Activated CD8-positive, alpha-beta T cell treated with anti-CD3 and anti-CD28 coated beads for 36 hours (primary cell): Measurements from ENCODE around the gene CLK1. TPM values are rescaled to one million over a fixed set of nuclear protein-coding genes. Genes with fewer than 3 reads are reported as not detected.

Experiments
- ATAC-seq: fragments of 200-7000 bp; cut with Tn5 transposase; one replicate; pipeline ENCODE4 v1.10.0; 2021; ENCODE audit warnings: mild to moderate bottlenecking, moderate library complexity
- CTCF ChIA-PET: fragments of 350-600 bp; sonication (Branson Sonifier 250); formaldehyde crosslinking; loops from one replicate; lab custom pipeline; 2021; ENCODE audit warnings: antibody characterized with exemption; lab: Charles Lee
- POLR2A ChIA-PET: fragments of 350-600 bp; sonication (Branson Sonifier 250); formaldehyde crosslinking; loops from one replicate; lab custom pipeline; 2021; ENCODE audit warnings: antibody characterized with exemption; lab: Charles Lee
- DNase-seq: peaks from one replicate; pipeline ENCODE4 v3.0.0-alpha.2; 2020
- H3K27ac Mint-ChIP-seq: one replicate; pipeline ENCODE4 v1.8.0; 2021; ENCODE audit warnings: mild to moderate bottlenecking, mixed read lengths
- H3K27me3 Mint-ChIP-seq: one replicate; pipeline ENCODE4 v1.8.0; 2021; ENCODE audit warnings: mixed read lengths
- H3K36me3 Mint-ChIP-seq: one replicate; pipeline ENCODE4 v1.8.0; 2021; ENCODE audit warnings: low read depth, mixed read lengths
- H3K4me1 Mint-ChIP-seq: one replicate; pipeline ENCODE4 v1.8.0; 2021; ENCODE audit warnings: low read depth, mixed read lengths
- H3K4me3 Mint-ChIP-seq: one replicate; pipeline ENCODE4 v1.8.0; 2021; ENCODE audit warnings: mild to moderate bottlenecking, moderate library complexity, mixed read lengths
- H3K9me3 Mint-ChIP-seq: one replicate; pipeline ENCODE4 v1.8.0; 2021; ENCODE audit warnings: mixed read lengths
- intact Hi-C: fragments of 100-400 bp; cut with micrococcal nuclease; formaldehyde crosslinking; loops from one replicate; pipeline ENCODE4 v1.10.0; 2022
- total RNA-seq, 2 experiments: library from RNA; stranded (reverse); gene quantifications; one replicate each; pipeline ENCODE4 v1.2.3, GENCODE V29; 2021
- TF ChIP-seq, protein P1 (sequence below): fragments of 200-600 bp; IDR thresholded peaks from one replicate; pipeline ENCODE4 v1.8.0; 2022; ENCODE audit warnings: antibody characterized with exemption, mild to moderate bottlenecking

The CLK1 gene
- total RNA-seq, 2 experiments from 2014 or later, result 121 to 122 TPM

DNA sequence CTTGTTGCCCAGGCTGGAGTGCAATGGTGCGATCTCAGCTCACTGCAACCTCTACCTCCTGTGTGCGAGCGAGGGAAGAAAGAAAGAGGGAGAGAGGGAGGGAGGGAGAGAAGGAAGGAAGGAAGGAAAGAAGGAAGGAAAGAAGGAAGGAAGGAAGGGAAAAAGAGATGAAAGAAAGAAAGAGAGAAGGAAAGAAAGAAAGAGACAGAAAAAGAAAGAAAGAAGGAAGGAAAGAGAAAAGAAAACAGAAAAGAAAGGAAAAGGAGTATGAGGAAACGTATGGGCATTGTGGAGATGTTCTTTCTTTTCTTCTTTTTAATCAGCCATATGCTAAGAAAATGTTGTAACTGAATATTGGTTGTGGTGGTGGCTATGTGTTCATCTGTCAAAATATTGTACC is 16.5 kb downstream of the CLK1 start:
- no peaks in the 10 kb centered on the region for H3K4me1 Mint-ChIP-seq
- no peaks in the 10 kb centered on the region for H3K9me3 Mint-ChIP-seq
- TF ChIP-seq, protein P1, sequence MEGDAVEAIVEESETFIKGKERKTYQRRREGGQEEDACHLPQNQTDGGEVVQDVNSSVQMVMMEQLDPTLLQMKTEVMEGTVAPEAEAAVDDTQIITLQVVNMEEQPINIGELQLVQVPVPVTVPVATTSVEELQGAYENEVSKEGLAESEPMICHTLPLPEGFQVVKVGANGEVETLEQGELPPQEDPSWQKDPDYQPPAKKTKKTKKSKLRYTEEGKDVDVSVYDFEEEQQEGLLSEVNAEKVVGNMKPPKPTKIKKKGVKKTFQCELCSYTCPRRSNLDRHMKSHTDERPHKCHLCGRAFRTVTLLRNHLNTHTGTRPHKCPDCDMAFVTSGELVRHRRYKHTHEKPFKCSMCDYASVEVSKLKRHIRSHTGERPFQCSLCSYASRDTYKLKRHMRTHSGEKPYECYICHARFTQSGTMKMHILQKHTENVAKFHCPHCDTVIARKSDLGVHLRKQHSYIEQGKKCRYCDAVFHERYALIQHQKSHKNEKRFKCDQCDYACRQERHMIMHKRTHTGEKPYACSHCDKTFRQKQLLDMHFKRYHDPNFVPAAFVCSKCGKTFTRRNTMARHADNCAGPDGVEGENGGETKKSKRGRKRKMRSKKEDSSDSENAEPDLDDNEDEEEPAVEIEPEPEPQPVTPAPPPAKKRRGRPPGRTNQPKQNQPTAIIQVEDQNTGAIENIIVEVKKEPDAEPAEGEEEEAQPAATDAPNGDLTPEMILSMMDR, result no peak
- H3K27ac Mint-ChIP-seq, result no peak overlapping the region
- H3K27me3 Mint-ChIP-seq, result no peaks in the 10 kb centered on the region
- POLR2A ChIA-PET, result interaction anchor here (0.7 to 5.2 kb wide), 7 partner anchors 9 to 146 kb away, joined by 3 to 33 read pairs (median 5); no protein-coding TSS in a partner anchor
- intact Hi-C loops, result no loop called here
- no peak for DNase-seq
- CTCF ChIA-PET, result no interaction called here
- ATAC-seq, result no peak
- peaks cover 27% of the 10 kb centered on the region for H3K36me3 Mint-ChIP-seq
- no peak overlapping the region for H3K4me3 Mint-ChIP-seq

DNA sequence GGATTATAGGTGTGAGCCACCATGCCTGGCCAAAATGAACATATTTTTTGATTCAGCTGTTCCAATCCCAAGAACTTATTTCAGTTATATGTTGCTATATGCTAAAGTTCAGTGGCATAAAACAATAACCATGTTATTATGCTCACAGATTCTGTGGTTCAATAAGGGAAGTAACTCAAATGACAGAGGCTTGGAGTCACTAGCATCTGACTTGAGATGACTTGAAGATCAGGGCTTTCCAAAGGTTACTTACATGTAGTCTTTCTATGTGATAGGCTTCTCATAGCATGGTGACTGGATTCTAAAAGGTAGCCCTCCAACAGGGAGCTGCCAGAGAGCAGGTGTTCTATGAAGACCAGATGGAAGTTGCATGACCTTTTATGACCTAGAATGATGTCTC is 17.2 kb downstream of the CLK1 start:
- intact Hi-C loops, result no loop called here
- H3K9me3 Mint-ChIP-seq, result no peaks in the 10 kb centered on the region
- no peak overlapping the region for H3K27ac Mint-ChIP-seq
- POLR2A ChIA-PET, result interaction anchor here (0.7 to 5.2 kb wide), 3 partner anchors 10 to 145 kb away, joined by 3 to 33 read pairs (median 19); no protein-coding TSS in a partner anchor
- DNase-seq (no peak), ATAC-seq (peak; percentile 34)
- no peaks in the 10 kb centered on the region for H3K27me3 Mint-ChIP-seq
- TF ChIP-seq, protein P1, result no peak
- peaks cover 21% of the 10 kb centered on the region for H3K36me3 Mint-ChIP-seq
- H3K4me3 Mint-ChIP-seq, result no peak overlapping the region
- CTCF ChIA-PET, result no interaction called here
- no peaks in the 10 kb centered on the region for H3K4me1 Mint-ChIP-seq

DNA sequence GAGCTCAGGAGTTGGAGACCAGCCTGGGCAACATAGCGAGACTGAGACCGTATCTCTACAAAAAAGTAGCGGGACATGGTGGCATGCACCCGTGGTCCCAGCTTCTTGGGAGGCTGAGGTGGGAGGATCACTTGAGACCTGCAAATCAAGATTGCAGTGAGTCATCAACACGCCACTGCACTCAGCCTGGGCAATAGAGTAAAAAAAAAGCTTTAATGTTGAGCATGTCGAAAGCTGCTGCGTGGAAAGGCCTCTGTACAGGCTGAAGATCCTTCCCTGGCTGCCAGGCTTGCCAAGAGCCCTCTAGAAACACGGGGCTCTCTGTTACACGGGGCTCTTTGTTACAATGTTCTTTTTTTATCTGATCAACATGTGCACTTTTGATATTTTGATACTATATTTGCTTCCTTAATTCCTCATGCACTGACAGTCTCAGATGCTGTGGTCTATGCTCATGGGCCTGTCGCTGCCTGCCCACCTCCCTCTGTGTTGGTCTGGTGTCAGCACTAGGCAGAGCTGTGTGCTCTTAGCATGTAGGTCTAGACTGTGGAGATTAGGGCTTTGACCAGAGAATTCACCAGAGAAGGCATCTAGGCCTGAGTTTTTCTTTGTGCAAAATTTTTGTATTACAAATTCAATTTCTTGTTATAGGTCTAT is 18.7 kb downstream of the CLK1 start:
- no peaks in the 10 kb centered on the region for H3K27me3 Mint-ChIP-seq
- DNase-seq (no peak), ATAC-seq (no peak)
- no peak overlapping the region for H3K4me3 Mint-ChIP-seq
- intact Hi-C loops, result no loop called here
- CTCF ChIA-PET, result no interaction called here
- POLR2A ChIA-PET, result interaction anchor here (0.6 to 5.2 kb wide), 10 partner anchors 12 to 132 kb away, joined by 3 to 33 read pairs (median 4); no protein-coding TSS in a partner anchor
- H3K36me3 Mint-ChIP-seq, result peaks cover 6% of the 10 kb centered on the region
- TF ChIP-seq, protein P1, result no peak
- no peak overlapping the region for H3K27ac Mint-ChIP-seq
- H3K4me1 Mint-ChIP-seq, result no peaks in the 10 kb centered on the region
- no peaks in the 10 kb centered on the region for H3K9me3 Mint-ChIP-seq

DNA sequence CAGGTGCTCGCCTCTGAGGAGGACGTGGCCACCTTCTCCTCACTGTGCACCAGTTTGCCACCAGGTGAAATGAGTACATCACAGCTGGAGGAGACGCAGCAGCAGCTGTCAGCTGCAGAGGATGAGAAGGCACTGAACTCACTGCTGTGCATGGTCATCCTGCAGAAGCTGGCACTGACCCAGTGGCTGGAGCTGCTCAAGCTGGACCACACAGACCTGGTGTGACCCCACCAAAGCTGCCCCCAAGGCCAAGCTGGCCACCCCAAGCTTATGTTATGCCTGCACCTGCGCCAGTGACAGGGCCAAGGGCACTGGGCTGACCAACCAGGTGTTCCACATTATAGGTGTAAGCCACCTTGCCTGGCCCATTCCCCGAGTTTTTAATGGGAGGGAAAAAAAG is 19.3 kb downstream of the CLK1 start:
- ChIA-PET CTCF (no interaction called here), POLR2A (interaction anchor here (0.6 to 5.2 kb wide), 12 partner anchors 12 to 132 kb away, joined by 3 to 33 read pairs (median 4); no protein-coding TSS in a partner anchor)
- Mint-ChIP-seq H3K36me3 (no peaks in the 10 kb centered on the region), H3K4me3 (no peak overlapping the region), H3K9me3 (no peaks in the 10 kb centered on the region), H3K4me1 (no peaks in the 10 kb centered on the region), H3K27me3 (no peaks in the 10 kb centered on the region), H3K27ac (no peak overlapping the region)
- DNase-seq (no peak), ATAC-seq (no peak)
- intact Hi-C loops, result no loop called here
- TF ChIP-seq, protein P1, result no peak
